ENCODE data around the gene ARNT2.
A peak's percentile ranks its signal among the peaks of the same experiment; 100 is the strongest.
"Not testable (repeated sequence)": the region's sequence is repeated elsewhere in the genome, so short reads cannot be mapped to it uniquely, and the experiment has no call there.

The ARNT2 gene

DNA sequence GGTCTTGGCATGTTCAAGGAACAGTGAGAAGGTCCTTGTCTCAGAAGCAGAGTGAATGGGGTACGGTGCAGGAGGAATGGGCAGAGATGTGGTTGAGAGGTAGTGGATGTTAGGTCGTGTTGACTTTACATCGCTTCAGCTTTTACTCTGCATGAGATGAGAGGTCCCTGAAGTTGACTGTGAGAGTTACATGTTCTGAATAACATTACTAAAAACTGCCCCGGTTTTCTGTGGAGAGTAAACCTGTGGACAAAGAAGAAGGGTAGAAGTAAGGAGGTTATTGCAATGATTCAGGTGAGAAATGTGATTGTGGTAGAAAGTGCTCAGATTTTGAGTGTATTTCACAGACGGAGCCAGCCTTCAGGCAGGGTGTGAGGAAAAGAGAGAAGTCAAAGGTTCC is 105.6 kb downstream of the ARNT2 start:
- Histone ChIP-seq H3K36me3 (ENCODE audit: control insufficient read depth, insufficient read depth, low read length) (no peaks in the 10 kb centered on the region), H3K4me3 (replicated peaks; ENCODE audit: low read depth, low read length) (no peak overlapping the region), H3K27me3 (replicated peaks; ENCODE audit: control insufficient read depth, insufficient read depth, low read length) (no peaks in the 10 kb centered on the region; the same call in 1 of the 2 replicates)
- TF ChIP-seq CTCF (IDR thresholded peaks at IDR 0.05; ENCODE audit: insufficient read depth, low read length, poor library complexity, severe bottlenecking) = no peak
- DNase-seq (ENCODE audit: extremely low read depth, insufficient read length) = no peak

GRCh38 chr15:80510985-80511384 is 106.8 kb downstream of the ARNT2 start:
- H3K4me3 ChIP-seq (replicated peaks; ENCODE audit: low read depth, low read length); H3K36me3 ChIP-seq (ENCODE audit: control insufficient read depth, insufficient read depth, low read length); H3K27me3 ChIP-seq (replicated peaks; ENCODE audit: control insufficient read depth, insufficient read depth, low read length); DNase-seq (ENCODE audit: extremely low read depth, insufficient read length): not testable (repeated sequence)

GRCh38 chr15:80512726-80513660 is 108.8 kb downstream of the ARNT2 start:
- TF ChIP-seq CTCF (IDR thresholded peaks at IDR 0.05; ENCODE audit: insufficient read depth, low read length, poor library complexity, severe bottlenecking) = peak; percentile 22
- Histone ChIP-seq H3K4me3 (replicated peaks; ENCODE audit: low read depth, low read length) (no peak overlapping the region), H3K27me3 (replicated peaks; ENCODE audit: control insufficient read depth, insufficient read depth, low read length) (no peaks in the 10 kb centered on the region; the same call in 1 of the 2 replicates), H3K36me3 (ENCODE audit: control insufficient read depth, insufficient read depth, low read length) (no peaks in the 10 kb centered on the region)
- DNase-seq (ENCODE audit: extremely low read depth, insufficient read length) = no peak

- no peaks in the 10 kb centered on the region; the same call in none of the 2 replicates for H3K27me3 ChIP-seq (replicated peaks; ENCODE audit: control insufficient read depth, insufficient read depth, low read length)
- no peak overlapping the region for H3K4me3 ChIP-seq (replicated peaks; ENCODE audit: low read depth, low read length)
- H3K36me3 ChIP-seq (ENCODE audit: control insufficient read depth, insufficient read depth, low read length) = no peaks in the 10 kb centered on the region
- no peak for DNase-seq (ENCODE audit: extremely low read depth, insufficient read length)
- no peak for TF ChIP-seq CTCF (IDR thresholded peaks at IDR 0.05; ENCODE audit: insufficient read depth, low read length, poor library complexity, severe bottlenecking)
Observed at GRCh38 chr15:80514071-80514780, 110.0 kb downstream of the ARNT2 start.

DNA sequence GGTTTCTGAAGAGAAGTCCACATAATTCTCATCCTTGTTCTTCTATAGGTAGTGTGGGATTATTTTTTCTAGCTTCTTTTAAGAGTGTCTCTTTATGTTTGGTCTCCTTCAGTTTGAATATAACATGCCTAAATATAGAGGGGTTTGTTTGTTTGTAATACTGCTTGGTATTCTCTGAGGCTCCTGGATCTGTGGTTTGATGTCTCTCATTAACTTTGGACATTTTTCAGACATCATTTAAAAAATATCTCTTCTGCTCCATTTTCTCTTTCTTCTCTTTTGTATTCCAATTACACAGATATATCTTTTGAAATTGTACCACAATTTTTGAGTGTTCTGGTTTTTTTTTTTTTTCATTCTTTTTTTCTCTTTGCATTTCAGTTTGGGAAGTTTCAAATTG is 113.1 kb downstream of the ARNT2 start:
- no peak for DNase-seq (ENCODE audit: extremely low read depth, insufficient read length)
- no peaks in the 10 kb centered on the region; the same call in none of the 2 replicates for H3K27me3 ChIP-seq (replicated peaks; ENCODE audit: control insufficient read depth, insufficient read depth, low read length)
- H3K36me3 ChIP-seq (ENCODE audit: control insufficient read depth, insufficient read depth, low read length) = no peaks in the 10 kb centered on the region
- no peak overlapping the region for H3K4me3 ChIP-seq (replicated peaks; ENCODE audit: low read depth, low read length)
- TF ChIP-seq CTCF (IDR thresholded peaks at IDR 0.05; ENCODE audit: insufficient read depth, low read length, poor library complexity, severe bottlenecking) = no peak

DNA sequence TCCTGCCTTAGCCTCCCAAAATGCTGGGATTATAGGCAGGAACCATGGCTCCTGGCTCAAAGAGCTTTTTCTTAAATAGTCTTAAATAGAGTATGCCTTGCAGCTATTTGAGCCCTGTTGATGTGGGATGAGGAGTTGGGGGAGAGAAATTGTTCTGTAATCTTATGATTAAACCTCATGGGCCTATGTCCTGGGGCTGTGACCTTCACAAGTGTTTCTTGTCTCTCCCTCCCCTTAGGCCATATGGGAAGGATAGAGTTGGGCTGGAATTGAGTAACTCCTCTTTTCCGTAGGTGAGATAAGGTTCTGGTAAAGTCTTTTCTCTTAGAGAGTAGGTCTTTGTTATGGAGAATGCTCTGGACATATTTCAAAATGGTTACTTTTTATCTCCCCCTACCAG is 114.3 kb downstream of the ARNT2 start:
- no peaks in the 10 kb centered on the region; the same call in 1 of the 2 replicates for H3K27me3 ChIP-seq (replicated peaks; ENCODE audit: control insufficient read depth, insufficient read depth, low read length)
- TF ChIP-seq CTCF (IDR thresholded peaks at IDR 0.05; ENCODE audit: insufficient read depth, low read length, poor library complexity, severe bottlenecking) = no peak
- no peak for DNase-seq (ENCODE audit: extremely low read depth, insufficient read length)
- H3K4me3 ChIP-seq (replicated peaks; ENCODE audit: low read depth, low read length) = no peak overlapping the region
- no peaks in the 10 kb centered on the region for H3K36me3 ChIP-seq (ENCODE audit: control insufficient read depth, insufficient read depth, low read length)
